Hepatic stellate cell (primary cell): ENCODE data around the gene SLC35F3.
"Not testable (repeated sequence)": the region's sequence is repeated elsewhere in the genome, so short reads cannot be mapped to it uniquely, and the experiment has no call there.

Experiments
- DNase-seq: peaks from one replicate; pipeline ENCODE4 v3.0.0; 2011; ENCODE audit warnings: low spot score

The SLC35F3 gene

GRCh38 chr1:234322097-234322496 is 417.6 kb downstream of the SLC35F3 start:
- DNase-seq: no peak

GRCh38 chr1:234322979-234323378 is 418.5 kb downstream of the SLC35F3 start:
- DNase-seq: no peak

- no peak for DNase-seq
Measured at GRCh38 chr1:234324821-234325220, 420.3 kb downstream of the SLC35F3 start.

- no peak for DNase-seq
Measured at GRCh38 chr1:234325878-234326496, 421.5 kb downstream of the SLC35F3 start.

- DNase-seq: peak; percentile 44
Measured at GRCh38 chr1:234326497-234327366, 422.3 kb downstream of the SLC35F3 start.

- DNase-seq: no peak
Measured at GRCh38 chr1:234327577-234328164, 423.2 kb downstream of the SLC35F3 start.

- DNase-seq: no peak
Measured at GRCh38 chr1:234330843-234331215, 426.4 kb downstream of the SLC35F3 start.

GRCh38 chr1:234331507-234331906 is 427.0 kb downstream of the SLC35F3 start:
- DNase-seq: no peak

GRCh38 chr1:234336359-234336758 is 431.9 kb downstream of the SLC35F3 start:
- no peak for DNase-seq

GRCh38 chr1:234337233-234337632 is 432.8 kb downstream of the SLC35F3 start:
- no peak for DNase-seq

GRCh38 chr1:234340528-234340927 is 436.1 kb downstream of the SLC35F3 start:
- DNase-seq: no peak

- DNase-seq: no peak
Measured at GRCh38 chr1:234342774-234343173, 438.3 kb downstream of the SLC35F3 start.

- DNase-seq: no peak
Measured at GRCh38 chr1:234345237-234345636, 440.8 kb downstream of the SLC35F3 start.

GRCh38 chr1:234348964-234349363 is 444.5 kb downstream of the SLC35F3 start:
- DNase-seq: no peak

- DNase-seq: no peak
Measured at GRCh38 chr1:234355782-234356510, 451.5 kb downstream of the SLC35F3 start.

- DNase-seq: not testable (repeated sequence)
Measured at GRCh38 chr1:234356615-234357269, 452.3 kb downstream of the SLC35F3 start.

GRCh38 chr1:234357831-234358230 is 453.4 kb downstream of the SLC35F3 start:
- DNase-seq: no peak

- DNase-seq: no peak
Measured at GRCh38 chr1:234361102-234361603, 456.7 kb downstream of the SLC35F3 start.

GRCh38 chr1:234362558-234362957 is 458.1 kb downstream of the SLC35F3 start:
- DNase-seq: no peak

- DNase-seq: no peak
Measured at GRCh38 chr1:234368320-234369032, 464.0 kb downstream of the SLC35F3 start.

- no peak for DNase-seq
Measured at GRCh38 chr1:234369033-234369430, 464.6 kb downstream of the SLC35F3 start.
